Colonic mucosa (tissue), 4 donors: ENCODE data around the gene FNDC3A. TPM values are rescaled to one million over a fixed set of nuclear protein-coding genes. Genes with fewer than 3 reads are reported as not detected.

Experiments
- DNase-seq: peaks from one replicate; pipeline ENCODE4 v3.0.0-alpha.2; 2020
- H3K27ac ChIP-seq: fragments of 200-600 bp; one replicate; pipeline ENCODE4 v1.8.0; 2021
- H3K27me3 ChIP-seq: fragments of 200-600 bp; one replicate; pipeline ENCODE4 v1.8.0; 2021
- H3K36me3 ChIP-seq: fragments of 200-600 bp; one replicate; pipeline ENCODE4 v1.8.0; 2021
- H3K4me1 ChIP-seq: fragments of 200-600 bp; one replicate; pipeline ENCODE4 v1.8.0; 2021; ENCODE audit warnings: mild to moderate bottlenecking
- H3K4me3 ChIP-seq: fragments of 200-600 bp; one replicate; pipeline ENCODE4 v1.8.0; 2021
- H3K9ac ChIP-seq, 2 donors: one replicate each; pipeline ENCODE4 v1.7.0; 2013; ENCODE audit warnings: control low read depth in 2 of 2, low read depth in 2 of 2, low read length in 2 of 2
- H3K9me3 ChIP-seq: fragments of 200-600 bp; one replicate; pipeline ENCODE4 v1.8.0; 2021
- CTCF ChIP-seq: fragments of 200-600 bp; IDR thresholded peaks from one replicate; pipeline ENCODE4 v1.8.0; 2022; ENCODE audit warnings: antibody characterized with exemption, mild to moderate bottlenecking
- intact Hi-C: fragments of 100-400 bp; cut with DNase I; formaldehyde crosslinking; loops from one replicate; pipeline ENCODE4 v1.14.1; 2022
- total RNA-seq, 2 donors: library from RNA; stranded (reverse); fragmentation: NEBNext Ultra II Directional in 1 of 2; extraction: Animal tissue kit (Norgen Biotek cat#: 25700) in 1 of 2; gene quantifications; one replicate each; pipeline ENCODE4 v1.2.1, GENCODE V29; 2021
- donor health status: healthy.
- donor health status: DM: no; HTN: no; CAD: no.
- donor health status: DM: no; HTN: no; CAD: no.

Gene FNDC3A
- total RNA-seq, 2 donors from 2014 or later: 33.9 to 55.3 TPM

- TF ChIP-seq CTCF: no peak
Observed at GRCh38 chr13:48985756-48986155, 10.0 kb downstream of the FNDC3A start.

GRCh38 chr13:48990900-48991299, 15.2 kb downstream of the FNDC3A start:
- TF ChIP-seq CTCF: no peak
- intact Hi-C loops: no loop called here
- Histone ChIP-seq H3K9ac (no peak overlapping the region), H3K4me3 (no peak overlapping the region), H3K4me1 (no peaks in the 10 kb centered on the region), H3K27me3 (no peaks in the 10 kb centered on the region), H3K9me3 (no peaks in the 10 kb centered on the region), H3K27ac (no peak overlapping the region), H3K36me3 (no peaks in the 10 kb centered on the region)
- DNase-seq: no peak

More at GRCh38 chr13:48985756-48986155, 10.0 kb downstream of the FNDC3A start:
- Histone ChIP-seq H3K9me3 (no peaks in the 10 kb centered on the region), H3K9ac (no peak overlapping the region), H3K4me1 (no peaks in the 10 kb centered on the region), H3K27ac (no peak overlapping the region), H3K36me3 (no peaks in the 10 kb centered on the region), H3K4me3 (no peak overlapping the region), H3K27me3 (no peaks in the 10 kb centered on the region)
- intact Hi-C loops: no loop called here
- no peak for DNase-seq

GRCh38 chr13:48993150-48993549, 17.4 kb downstream of the FNDC3A start:
- no peak overlapping the region for H3K9ac ChIP-seq
- H3K4me1 ChIP-seq: no peaks in the 10 kb centered on the region
- intact Hi-C loops: no loop called here
- H3K36me3 ChIP-seq: no peaks in the 10 kb centered on the region
- DNase-seq: no peak
- no peaks in the 10 kb centered on the region for H3K27me3 ChIP-seq
- no peaks in the 10 kb centered on the region for H3K9me3 ChIP-seq
- H3K4me3 ChIP-seq: no peak overlapping the region
- no peak for TF ChIP-seq CTCF
- H3K27ac ChIP-seq: no peak overlapping the region

- no peak for DNase-seq
- Histone ChIP-seq H3K27ac (no peak overlapping the region), H3K27me3 (no peaks in the 10 kb centered on the region), H3K4me3 (no peak overlapping the region), H3K36me3 (no peaks in the 10 kb centered on the region), H3K9ac (no peak overlapping the region), H3K4me1 (no peaks in the 10 kb centered on the region), H3K9me3 (no peaks in the 10 kb centered on the region)
- intact Hi-C loops: no loop called here
- no peak for TF ChIP-seq CTCF
Observed at GRCh38 chr13:48994706-48995105, 19.0 kb downstream of the FNDC3A start.

- Histone ChIP-seq H3K27ac (no peak overlapping the region), H3K36me3 (no peaks in the 10 kb centered on the region), H3K4me3 (no peak overlapping the region), H3K9me3 (no peaks in the 10 kb centered on the region), H3K27me3 (no peaks in the 10 kb centered on the region), H3K9ac (no peak overlapping the region), H3K4me1 (no peaks in the 10 kb centered on the region)
- TF ChIP-seq CTCF: no peak
- intact Hi-C loops: no loop called here
- no peak for DNase-seq
Observed at GRCh38 chr13:48998641-48999292, 23.1 kb downstream of the FNDC3A start.
